ENCODE results near the gene GAPDHS.

- no peak for TF ChIP-seq CTCF (IDR thresholded peaks at IDR 0.05)
- TF ChIP-seq POLR2A (IDR thresholded peaks at IDR 0.05) = no peak
Measured at GRCh38 chr19:35533201-35533821, at the start of gene GAPDHS.

Measured in body of pancreas (tissue), 4 donors.